Tibial nerve (tissue), 4 donors: ENCODE data around the gene ARMS2.

ENCODE experiments used
- CTCF ChIP-seq, 5 experiments: fragments of 200-600 bp in 3 of 5; fragments of 450-650 bp in 2 of 5; sonication (generic) in 3 of 5; IDR thresholded peaks; one replicate each; pipeline ENCODE4 v1.5.1; 2016 to 2019; ENCODE audit warnings: antibody characterized with exemption in 5 of 5, mild to moderate bottlenecking in 3 of 5, moderate library complexity in 2 of 5
- EP300 ChIP-seq, 2 donors: sonication (generic); formaldehyde crosslinking; IDR thresholded peaks; one replicate each; pipeline ENCODE4 v1.6.1; 2017; ENCODE audit warnings: antibody characterized with exemption in 2 of 2, mild to moderate bottlenecking in 1 of 2
- POLR2A ChIP-seq, 2 donors: fragments of 450-650 bp; IDR thresholded peaks; one replicate each; pipeline ENCODE4 v1.6.1; 2017; ENCODE audit warnings: antibody characterized with exemption in 2 of 2, mild to moderate bottlenecking in 2 of 2, moderate library complexity in 2 of 2

- TF ChIP-seq CTCF (IDR thresholded peaks at IDR 0.05) (no peak), EP300 (IDR thresholded peaks at IDR 0.05) (no peak), POLR2A (IDR thresholded peaks at IDR 0.05) (no peak)
Measured at GRCh38 chr10:122468307-122468925, 14.0 kb downstream of the ARMS2 start.
